ENCODE data around the gene FAM72C.
A peak's percentile ranks its signal among the peaks of the same experiment; 100 is the strongest.
"Not testable (repeated sequence)": the region's sequence is repeated elsewhere in the genome, so short reads cannot be mapped to it uniquely, and the experiment has no call there.

Gene FAM72C

DNA sequence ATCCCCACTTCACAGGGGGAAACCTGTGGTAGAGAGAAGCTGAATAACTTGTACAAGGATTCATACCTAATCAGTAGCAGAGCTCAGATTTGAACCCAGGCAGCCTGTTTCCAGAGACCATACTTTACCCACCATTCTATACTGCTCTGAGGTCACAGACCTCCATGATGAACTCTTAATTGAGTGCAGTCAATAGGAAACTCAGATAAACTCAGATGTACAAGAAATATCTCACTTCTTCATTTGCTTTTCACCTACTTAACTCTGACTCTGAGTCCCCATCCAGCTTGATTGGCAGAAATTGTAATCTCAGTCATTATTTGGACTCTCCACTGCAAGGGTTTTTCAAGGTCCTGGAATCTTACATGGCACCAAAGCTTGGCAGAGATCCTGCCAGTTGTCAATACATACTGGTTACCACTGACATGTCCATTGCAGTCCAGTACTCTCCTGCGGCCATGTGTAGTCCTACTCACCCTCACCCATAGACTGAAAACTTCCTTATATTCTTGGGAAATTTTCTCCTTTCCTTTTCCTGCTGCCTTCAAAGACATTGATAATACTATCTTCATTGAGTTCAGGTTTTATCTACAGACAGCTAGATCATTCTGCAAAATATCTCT lies 29.4 kb downstream of the FAM72C start:
- CTCF ChIA-PET; POLR2A ChIA-PET; DNase-seq (ENCODE audit: extremely low spot score): not testable (repeated sequence)

DNA sequence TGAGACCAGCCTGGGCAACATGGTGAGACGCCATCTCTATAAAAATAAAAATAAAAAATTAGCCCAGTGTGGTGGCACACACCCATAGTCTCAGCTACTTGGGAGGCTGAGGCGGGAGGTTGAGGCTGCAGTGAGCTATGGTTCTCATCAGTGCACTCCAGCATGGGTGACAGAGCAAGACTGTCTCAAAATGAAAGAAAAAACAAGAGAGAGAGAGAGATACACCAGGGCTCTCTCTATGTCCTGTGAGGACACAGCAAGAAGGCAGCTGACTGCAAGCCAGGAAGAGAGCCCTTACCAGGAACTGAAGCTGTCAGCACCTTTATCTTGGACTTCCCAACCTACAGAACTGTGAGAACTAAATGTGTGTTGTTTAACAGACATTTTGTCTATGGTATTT lies 32.1 kb downstream of the FAM72C start:
- DNase-seq (ENCODE audit: extremely low spot score); CTCF ChIA-PET; POLR2A ChIA-PET: not testable (repeated sequence)

DNA sequence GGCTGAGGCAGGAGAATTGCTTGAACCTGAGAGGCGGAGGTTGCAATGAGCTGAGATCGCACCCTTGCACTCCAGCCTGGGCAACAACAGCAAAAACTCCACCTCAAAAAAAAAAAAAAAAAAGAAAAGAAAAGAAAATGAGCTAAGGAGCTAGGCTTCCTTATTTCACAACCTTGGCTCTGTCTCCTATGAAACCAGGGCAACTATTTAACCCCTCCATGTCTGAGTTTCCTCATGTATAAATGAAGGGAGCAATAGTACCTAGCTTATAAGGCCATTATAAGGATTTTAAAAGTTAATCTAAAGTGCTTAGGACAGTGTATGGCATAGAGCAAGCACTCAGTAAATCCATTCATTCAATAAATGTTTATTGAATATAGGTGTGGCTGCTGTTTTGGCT lies 32.9 kb downstream of the FAM72C start:
- DNase-seq (ENCODE audit: extremely low spot score); CTCF ChIA-PET; POLR2A ChIA-PET: not testable (repeated sequence)

DNA sequence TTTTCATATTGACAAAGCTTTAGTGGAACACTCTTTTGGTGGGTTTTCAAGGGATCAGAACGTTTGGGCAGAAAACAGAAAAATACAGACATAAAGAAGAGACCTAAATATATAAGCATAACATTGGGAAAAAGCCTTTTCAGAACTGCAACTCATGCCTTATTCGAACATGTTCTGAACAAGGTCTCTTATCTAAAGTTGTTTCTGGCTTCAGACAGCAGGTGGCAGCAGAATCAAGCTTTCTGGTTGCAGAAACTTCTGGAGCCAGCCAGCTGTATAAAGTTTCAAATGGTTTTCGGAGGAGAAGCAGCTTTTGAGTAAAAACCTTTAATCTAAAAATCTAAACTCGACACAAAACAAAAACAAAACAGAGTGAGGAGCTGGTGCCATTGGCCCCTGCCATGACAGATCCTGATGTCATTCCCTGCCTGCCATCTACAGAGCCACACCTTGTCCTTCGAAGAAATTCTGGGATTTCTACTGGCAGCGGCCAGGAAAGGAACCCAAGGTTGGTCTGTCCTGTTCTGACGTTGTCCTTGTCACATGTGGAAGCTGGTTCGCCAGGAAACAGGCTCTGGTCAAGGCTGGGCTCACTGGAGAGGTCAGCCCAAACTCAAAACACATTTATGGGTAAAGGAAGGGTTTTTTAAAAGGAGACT lies 35.2 kb downstream of the FAM72C start:
- CTCF ChIA-PET; DNase-seq (ENCODE audit: extremely low spot score); POLR2A ChIA-PET: not testable (repeated sequence)
- TF ChIP-seq, protein P1, sequence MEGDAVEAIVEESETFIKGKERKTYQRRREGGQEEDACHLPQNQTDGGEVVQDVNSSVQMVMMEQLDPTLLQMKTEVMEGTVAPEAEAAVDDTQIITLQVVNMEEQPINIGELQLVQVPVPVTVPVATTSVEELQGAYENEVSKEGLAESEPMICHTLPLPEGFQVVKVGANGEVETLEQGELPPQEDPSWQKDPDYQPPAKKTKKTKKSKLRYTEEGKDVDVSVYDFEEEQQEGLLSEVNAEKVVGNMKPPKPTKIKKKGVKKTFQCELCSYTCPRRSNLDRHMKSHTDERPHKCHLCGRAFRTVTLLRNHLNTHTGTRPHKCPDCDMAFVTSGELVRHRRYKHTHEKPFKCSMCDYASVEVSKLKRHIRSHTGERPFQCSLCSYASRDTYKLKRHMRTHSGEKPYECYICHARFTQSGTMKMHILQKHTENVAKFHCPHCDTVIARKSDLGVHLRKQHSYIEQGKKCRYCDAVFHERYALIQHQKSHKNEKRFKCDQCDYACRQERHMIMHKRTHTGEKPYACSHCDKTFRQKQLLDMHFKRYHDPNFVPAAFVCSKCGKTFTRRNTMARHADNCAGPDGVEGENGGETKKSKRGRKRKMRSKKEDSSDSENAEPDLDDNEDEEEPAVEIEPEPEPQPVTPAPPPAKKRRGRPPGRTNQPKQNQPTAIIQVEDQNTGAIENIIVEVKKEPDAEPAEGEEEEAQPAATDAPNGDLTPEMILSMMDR (IDR thresholded peaks at IDR 0.05; ENCODE audit: control extremely low read depth, extremely low read depth, low read depth, missing control alignments): peak; percentile 30

DNA sequence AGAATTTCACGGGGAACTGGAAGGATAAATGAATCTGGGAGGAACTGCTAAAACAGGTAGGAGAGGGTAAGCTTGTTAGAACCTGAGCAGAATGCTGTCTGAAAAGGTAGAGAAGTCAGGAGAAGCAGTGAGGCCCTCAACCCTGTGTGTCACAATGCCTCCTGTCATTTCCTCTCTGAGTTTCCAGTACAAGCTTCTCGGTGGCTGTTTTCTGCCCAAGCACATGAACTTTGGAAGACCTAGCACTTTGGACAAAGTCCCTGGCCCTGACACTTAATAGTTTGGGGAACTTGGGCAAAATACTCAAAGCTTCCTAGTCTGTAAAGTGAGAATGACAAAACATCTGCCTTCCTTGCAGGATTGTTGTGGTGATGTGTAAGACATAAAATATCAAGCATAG lies 52.7 kb downstream of the FAM72C start:
- DNase-seq (ENCODE audit: extremely low spot score); CTCF ChIA-PET; POLR2A ChIA-PET: not testable (repeated sequence)

DNA sequence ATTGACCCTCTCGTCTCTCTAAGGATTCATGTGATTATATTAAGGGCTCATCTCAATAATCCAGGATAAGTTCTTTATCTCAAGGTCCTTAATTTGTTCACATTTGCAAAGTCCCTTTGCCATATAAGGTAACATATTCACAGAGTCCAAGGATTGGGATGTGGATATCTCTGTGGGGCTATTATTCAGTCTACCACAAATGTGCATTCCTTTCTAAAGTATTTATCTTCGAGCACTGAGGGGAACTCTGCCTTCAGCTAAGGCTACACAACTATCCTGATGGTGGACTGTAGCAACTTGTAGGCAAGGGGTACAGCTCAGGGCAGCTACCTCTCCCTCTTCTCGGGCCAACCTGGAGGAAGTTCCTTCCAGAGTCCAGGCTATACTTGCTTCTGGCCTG lies 53.2 kb downstream of the FAM72C start:
- POLR2A ChIA-PET; CTCF ChIA-PET; DNase-seq (ENCODE audit: extremely low spot score): not testable (repeated sequence)

DNA sequence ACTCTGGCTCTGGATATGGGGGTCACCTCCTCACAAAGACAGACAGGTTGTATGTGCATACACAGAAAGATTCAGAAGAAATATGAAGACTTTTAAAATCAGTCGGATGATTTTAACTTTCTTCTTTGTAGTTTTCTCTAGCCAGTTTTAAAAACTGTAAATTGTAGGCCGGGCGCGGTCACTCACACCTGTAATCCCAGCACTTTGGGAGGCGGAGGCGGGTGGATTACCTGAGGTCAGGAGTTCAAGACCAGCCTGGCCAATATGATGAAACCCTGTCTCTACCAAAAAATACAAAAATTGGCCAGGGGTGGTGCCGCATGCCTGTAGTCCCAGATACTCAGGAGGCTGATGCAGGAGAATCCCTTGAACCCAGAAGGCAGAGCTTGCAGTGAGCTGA lies 58.1 kb downstream of the FAM72C start:
- DNase-seq (ENCODE audit: extremely low spot score); POLR2A ChIA-PET; CTCF ChIA-PET: not testable (repeated sequence)

Data from GM10248 (cell line).